ENCODE data around the gene RNU7-1.

DNA sequence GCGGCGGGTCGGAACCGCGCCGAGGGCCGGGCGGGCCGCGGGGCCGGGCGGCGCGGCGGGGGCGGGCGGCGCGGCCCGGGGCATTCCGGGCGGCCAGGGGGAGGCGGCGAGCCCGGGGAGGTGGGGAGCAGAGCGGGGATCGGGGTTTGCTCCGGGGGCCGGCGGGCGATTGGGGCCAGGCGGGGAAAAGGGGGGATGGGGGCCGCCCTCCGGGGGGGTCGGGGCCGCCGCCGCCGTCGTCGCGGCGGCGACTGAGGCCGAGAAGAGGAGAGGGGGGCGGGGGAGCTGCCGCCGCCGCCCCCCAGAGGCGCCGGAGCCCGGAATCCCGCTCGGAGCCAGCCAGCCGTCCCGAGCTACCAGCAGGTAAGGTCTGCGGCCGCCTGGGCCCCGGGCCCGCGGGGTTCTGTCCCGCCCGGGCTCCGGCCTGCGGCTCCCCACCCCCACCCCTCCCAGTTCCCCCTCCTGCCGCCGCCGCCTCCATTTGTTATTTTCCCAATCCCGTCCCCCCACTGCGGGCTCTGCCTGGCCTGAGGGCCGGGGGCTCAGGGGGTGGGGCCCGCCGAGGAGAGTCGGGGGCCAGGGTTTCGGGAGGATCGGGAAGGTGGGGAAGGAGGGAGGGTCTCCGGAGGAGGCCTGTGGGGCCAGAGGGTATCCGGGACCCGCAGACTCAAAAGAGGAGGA lies 15.5 kb upstream of the RNU7-1 start:
- TF ChIP-seq HOXA7 (CRISPR knock-in tag; IDR thresholded peaks at IDR 0.05) (no peak), SREBF2 (IDR thresholded peaks at IDR 0.05) (no peak), NR3C1 (IDR thresholded peaks at IDR 0.05) (no peak)
- TF ChIP-seq, protein P1, sequence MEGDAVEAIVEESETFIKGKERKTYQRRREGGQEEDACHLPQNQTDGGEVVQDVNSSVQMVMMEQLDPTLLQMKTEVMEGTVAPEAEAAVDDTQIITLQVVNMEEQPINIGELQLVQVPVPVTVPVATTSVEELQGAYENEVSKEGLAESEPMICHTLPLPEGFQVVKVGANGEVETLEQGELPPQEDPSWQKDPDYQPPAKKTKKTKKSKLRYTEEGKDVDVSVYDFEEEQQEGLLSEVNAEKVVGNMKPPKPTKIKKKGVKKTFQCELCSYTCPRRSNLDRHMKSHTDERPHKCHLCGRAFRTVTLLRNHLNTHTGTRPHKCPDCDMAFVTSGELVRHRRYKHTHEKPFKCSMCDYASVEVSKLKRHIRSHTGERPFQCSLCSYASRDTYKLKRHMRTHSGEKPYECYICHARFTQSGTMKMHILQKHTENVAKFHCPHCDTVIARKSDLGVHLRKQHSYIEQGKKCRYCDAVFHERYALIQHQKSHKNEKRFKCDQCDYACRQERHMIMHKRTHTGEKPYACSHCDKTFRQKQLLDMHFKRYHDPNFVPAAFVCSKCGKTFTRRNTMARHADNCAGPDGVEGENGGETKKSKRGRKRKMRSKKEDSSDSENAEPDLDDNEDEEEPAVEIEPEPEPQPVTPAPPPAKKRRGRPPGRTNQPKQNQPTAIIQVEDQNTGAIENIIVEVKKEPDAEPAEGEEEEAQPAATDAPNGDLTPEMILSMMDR (IDR thresholded peaks at IDR 0.05): no peak

Measured in A549 (cell line).